Osteoblast (primary cell): ENCODE data around the gene CFAP77. TPM values are rescaled to one million over a fixed set of nuclear protein-coding genes. Genes with fewer than 3 reads are reported as not detected.

Source experiments
- DNase-seq: peaks from one replicate; pipeline ENCODE4 v3.0.0; 2011; ENCODE audit warnings: low spot score, mixed read lengths; ENCODE audit not compliant: insufficient read length; ENCODE audit errors: missing footprints
- H2AFZ ChIP-seq: 2 replicates; pipeline ENCODE4 v1.6.0; 2011; ENCODE audit warnings: mild to moderate bottlenecking, low read length
- H3K27ac ChIP-seq: 2 replicates; pipeline ENCODE4 v1.5.1; 2011; ENCODE audit warnings: mild to moderate bottlenecking, low read depth, low read length, moderate library complexity
- H3K27me3 ChIP-seq: 2 replicates; pipeline ENCODE4 v1.6.0; 2012; ENCODE audit warnings: mild to moderate bottlenecking, control low read depth, inconsistent platforms, low read length, moderate library complexity; ENCODE audit not compliant: insufficient read depth
- H3K36me3 ChIP-seq: 2 replicates; pipeline ENCODE4 v1.5.1; 2011; ENCODE audit warnings: mild to moderate bottlenecking, low read length, control low read depth, moderate library complexity; ENCODE audit not compliant: insufficient read depth
- H3K4me1 ChIP-seq: 2 replicates; pipeline ENCODE4 v1.5.1; 2011; ENCODE audit warnings: mild to moderate bottlenecking, low read length, control low read depth, moderate library complexity; ENCODE audit not compliant: insufficient read depth
- H3K4me2 ChIP-seq: 2 replicates; pipeline ENCODE4 v1.6.0; 2011; ENCODE audit warnings: mild to moderate bottlenecking, low read length; ENCODE audit not compliant: insufficient read depth
- H3K4me3 ChIP-seq: fragments of 200-600 bp; sonication (generic); 3 replicates; pipeline ENCODE4 v1.5.1; 2012; ENCODE audit warnings: mild to moderate bottlenecking, low read length, inconsistent platforms; ENCODE audit not compliant: insufficient read depth
- H3K79me2 ChIP-seq: 2 replicates; pipeline ENCODE4 v1.6.0; 2012; ENCODE audit warnings: mild to moderate bottlenecking, low read length, control low read depth, inconsistent platforms; ENCODE audit not compliant: insufficient read depth
- H3K9me3 ChIP-seq: 2 replicates; pipeline ENCODE4 v1.5.1; 2011; ENCODE audit warnings: low read depth, low read length, control low read depth
- H4K20me1 ChIP-seq: 2 replicates; pipeline ENCODE4 v1.6.0; 2012; ENCODE audit warnings: mild to moderate bottlenecking, low read length, control low read depth; ENCODE audit not compliant: insufficient read depth
- total RNA-seq: library from RNA; depleted of rRNA; stranded (reverse); fragments of >200 nt; gene quantifications from 2 replicates; pipeline ENCODE4 v1.2.3, GENCODE V29; 2012
- TF ChIP-seq, protein P1 (sequence below): IDR thresholded peaks from 2 replicates; pipeline ENCODE4 v1.5.1; 2011; ENCODE audit warnings: mild to moderate bottlenecking, low read depth, low read length, moderate library complexity; ENCODE audit errors: extremely low read depth

CFAP77 gene
- total RNA-seq, 1 donor, result 0.36 TPM

DNA sequence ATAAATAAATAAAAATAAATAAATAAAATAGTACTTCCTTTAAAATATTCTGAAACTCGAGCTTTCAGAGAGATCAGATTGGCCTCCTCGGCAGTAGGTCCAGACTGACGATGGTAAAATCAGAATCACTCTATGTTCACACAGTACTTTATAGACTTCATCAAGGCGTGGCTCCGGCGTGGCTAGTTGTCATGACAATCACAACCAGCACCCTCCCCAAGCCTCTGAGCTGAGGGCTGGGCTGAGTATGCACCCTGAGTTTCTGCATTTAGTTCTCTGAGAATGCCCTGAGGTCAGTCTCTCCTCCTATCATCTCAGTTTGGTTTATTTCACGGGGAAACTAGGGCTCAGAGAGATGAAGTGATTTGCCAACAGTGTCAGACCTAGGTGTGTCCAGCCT, 129.1 kb downstream of the CFAP77 start:
- no peak for DNase-seq
- Histone ChIP-seq H3K9me3 (peaks cover 4% of the 10 kb centered on the region), H3K4me3 (no peak overlapping the region), H3K4me1 (no peaks in the 10 kb centered on the region), H3K79me2 (no peaks in the 10 kb centered on the region), H2AFZ (no peak overlapping the region), H4K20me1 (no peaks in the 10 kb centered on the region), H3K4me2 (no peak overlapping the region), H3K36me3 (no peaks in the 10 kb centered on the region), H3K27me3 (peaks cover 8% of the 10 kb centered on the region), H3K27ac (no peak overlapping the region)
- TF ChIP-seq, protein P1, sequence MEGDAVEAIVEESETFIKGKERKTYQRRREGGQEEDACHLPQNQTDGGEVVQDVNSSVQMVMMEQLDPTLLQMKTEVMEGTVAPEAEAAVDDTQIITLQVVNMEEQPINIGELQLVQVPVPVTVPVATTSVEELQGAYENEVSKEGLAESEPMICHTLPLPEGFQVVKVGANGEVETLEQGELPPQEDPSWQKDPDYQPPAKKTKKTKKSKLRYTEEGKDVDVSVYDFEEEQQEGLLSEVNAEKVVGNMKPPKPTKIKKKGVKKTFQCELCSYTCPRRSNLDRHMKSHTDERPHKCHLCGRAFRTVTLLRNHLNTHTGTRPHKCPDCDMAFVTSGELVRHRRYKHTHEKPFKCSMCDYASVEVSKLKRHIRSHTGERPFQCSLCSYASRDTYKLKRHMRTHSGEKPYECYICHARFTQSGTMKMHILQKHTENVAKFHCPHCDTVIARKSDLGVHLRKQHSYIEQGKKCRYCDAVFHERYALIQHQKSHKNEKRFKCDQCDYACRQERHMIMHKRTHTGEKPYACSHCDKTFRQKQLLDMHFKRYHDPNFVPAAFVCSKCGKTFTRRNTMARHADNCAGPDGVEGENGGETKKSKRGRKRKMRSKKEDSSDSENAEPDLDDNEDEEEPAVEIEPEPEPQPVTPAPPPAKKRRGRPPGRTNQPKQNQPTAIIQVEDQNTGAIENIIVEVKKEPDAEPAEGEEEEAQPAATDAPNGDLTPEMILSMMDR, result no peak

DNA sequence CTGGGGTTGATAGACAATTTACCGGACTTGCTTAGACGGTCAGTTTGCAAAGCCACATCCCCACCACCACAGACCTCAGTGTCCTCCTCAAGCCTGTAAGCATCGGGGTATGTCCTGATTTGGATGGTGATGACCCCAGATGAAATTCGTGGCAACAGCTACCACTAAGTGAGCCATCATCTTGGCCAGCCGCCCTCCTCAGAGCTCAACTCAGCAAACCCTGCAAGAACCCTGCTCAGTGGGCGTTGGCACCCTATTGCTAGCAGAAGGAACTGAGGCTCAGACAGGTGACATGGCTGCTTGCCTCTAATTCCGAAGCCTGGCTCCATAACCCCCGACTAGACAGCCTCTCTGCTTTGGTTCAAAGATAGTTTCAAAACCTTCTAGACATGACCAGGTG, 131.0 kb downstream of the CFAP77 start:
- TF ChIP-seq, protein P1, result no peak
- DNase-seq, result no peak

DNA sequence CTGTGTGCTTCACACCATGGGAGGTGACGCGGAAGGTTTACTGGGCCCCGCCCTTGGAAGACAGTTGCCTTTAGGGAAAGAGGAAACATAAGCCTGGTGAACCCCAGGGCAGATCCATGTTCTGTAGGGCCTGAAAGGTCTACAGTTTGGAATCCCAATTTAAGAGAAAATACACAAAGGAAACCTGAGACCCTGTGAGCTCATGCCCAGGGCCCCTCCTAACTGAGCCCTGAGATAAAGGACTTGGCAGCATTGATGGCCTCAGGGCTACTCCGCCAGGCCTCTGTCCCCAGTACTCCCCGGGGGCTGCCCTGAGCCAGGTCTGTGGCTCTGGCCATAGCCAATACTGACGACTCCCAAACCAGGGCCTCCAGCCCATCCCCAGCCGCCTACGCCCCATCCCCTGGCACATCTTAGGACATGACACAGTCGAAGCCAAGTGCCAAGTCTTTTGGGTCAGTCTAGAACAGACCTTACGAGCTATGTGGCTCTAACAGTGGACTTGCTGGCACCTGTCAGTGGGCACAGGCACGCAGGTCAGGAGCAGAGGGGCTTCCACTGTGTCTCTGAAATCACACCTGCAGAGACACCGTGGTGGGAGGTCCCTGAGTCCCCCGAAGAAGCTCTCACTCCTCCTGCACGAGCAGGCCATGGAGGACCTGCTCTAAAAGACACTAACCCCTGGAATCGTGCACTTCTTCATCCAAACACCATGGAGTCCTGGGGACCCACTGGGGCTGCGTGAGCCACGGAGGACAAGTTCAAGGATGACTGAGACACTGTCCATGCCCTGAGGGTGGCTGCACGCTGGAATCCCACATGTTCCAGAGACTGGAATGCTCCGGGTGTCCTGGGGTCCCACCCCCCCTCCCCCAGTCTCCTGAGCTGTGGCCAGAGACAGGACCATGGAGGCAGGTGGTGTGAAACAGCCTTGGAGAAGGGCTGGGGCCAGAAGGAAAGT, 132.1 kb downstream of the CFAP77 start:
- Histone ChIP-seq H3K4me2 (no peak overlapping the region), H3K36me3 (no peaks in the 10 kb centered on the region), H3K27me3 (peaks cover 19% of the 10 kb centered on the region), H2AFZ (no peak overlapping the region), H3K4me1 (no peaks in the 10 kb centered on the region), H3K27ac (no peak overlapping the region), H3K4me3 (no peak overlapping the region), H3K79me2 (no peaks in the 10 kb centered on the region), H3K9me3 (no peaks in the 10 kb centered on the region), H4K20me1 (no peaks in the 10 kb centered on the region)
- TF ChIP-seq, protein P1, result no peak
- DNase-seq, result no peak

More for the DNA sequence above, 131.0 kb downstream of the CFAP77 start:
- Histone ChIP-seq H3K36me3 (no peaks in the 10 kb centered on the region), H2AFZ (no peak overlapping the region), H3K4me1 (no peaks in the 10 kb centered on the region), H3K27me3 (peaks cover 14% of the 10 kb centered on the region), H3K27ac (no peak overlapping the region), H4K20me1 (no peaks in the 10 kb centered on the region), H3K79me2 (no peaks in the 10 kb centered on the region), H3K9me3 (no peaks in the 10 kb centered on the region), H3K4me3 (no peak overlapping the region), H3K4me2 (no peak overlapping the region)

DNA sequence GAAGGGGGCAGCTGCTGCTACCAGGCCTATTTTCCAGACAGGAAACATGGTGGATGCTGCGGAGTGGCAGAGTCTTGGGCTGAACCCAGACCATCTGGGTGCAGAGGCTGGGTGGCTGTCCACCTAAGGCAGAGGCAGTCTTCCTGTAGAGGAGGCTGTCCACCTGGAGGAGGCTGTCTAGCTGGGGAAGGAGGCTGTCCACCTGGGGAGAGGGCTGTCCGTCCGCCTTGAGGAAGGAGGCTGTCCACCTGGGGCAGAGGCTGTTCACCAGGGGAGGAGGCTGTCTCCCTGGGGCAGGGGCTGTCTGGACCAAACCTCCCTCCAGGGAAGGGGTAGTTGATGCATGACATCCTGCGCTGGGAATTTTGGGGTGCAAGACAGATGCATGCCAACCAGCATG, 133.2 kb downstream of the CFAP77 start:
- DNase-seq, result no peak

More for the DNA sequence above, 133.2 kb downstream of the CFAP77 start:
- Histone ChIP-seq H3K27ac (no peak overlapping the region), H3K36me3 (no peaks in the 10 kb centered on the region), H3K79me2 (no peaks in the 10 kb centered on the region), H3K27me3 (peaks cover 14% of the 10 kb centered on the region), H3K9me3 (no peaks in the 10 kb centered on the region), H3K4me1 (no peaks in the 10 kb centered on the region), H3K4me2 (no peak overlapping the region), H2AFZ (no peak overlapping the region), H3K4me3 (no peak overlapping the region), H4K20me1 (no peaks in the 10 kb centered on the region)
- TF ChIP-seq, protein P1, result no peak
